ENCODE measurements around the gene MAGI2.

MAGI2 gene

DNA sequence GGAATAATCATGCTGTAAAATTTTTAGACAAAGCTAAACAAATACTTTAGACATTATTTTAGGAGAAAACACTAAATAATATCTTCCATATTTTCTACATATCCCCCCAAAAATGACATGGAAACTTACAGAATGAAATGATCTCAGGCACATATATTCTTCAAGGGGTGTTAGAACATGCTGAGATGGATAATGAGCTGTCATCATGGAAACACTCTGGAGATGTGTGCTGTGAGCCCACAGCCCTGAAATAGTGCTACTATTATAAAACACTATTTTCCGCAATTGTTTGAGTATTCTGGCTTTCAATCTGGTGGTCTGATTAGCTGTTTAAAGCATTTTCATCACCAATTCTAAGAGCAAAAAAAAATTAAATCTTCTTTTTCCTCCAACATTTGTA is 1269.2 kb downstream of the MAGI2 start:
- no peak for DNase-seq (ENCODE audit: low read depth in 2 of 2)

DNA sequence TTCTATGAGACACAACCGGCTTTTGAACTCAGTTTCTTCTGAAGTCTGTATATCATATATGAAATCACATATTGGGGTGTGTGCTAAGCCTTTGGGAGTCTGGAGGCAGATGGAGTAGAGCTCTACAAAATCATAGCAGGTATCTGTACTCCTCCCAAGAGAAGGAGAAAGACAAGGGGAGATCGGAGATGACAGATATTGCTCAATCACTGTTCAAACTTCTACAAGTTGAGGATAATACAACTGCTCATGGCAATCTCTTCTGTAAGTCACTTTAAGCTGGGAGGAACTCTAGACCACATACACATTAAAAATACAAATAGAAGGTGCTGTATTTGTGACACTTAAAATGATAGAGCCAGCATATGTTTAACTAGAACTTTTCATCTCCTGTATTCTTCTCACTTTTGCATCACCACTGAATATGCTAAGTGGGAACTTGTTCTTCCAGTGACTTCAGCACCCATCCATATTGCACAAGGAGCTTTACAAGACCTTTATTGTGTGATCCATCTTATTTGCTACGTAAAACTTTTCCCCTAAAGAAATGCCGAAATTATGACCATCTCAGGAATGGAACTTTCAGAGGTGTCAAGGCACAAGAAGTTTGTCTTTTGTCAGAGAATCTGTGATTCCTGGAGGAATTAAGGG is 1273.5 kb downstream of the MAGI2 start:
- DNase-seq (ENCODE audit: low read depth in 2 of 2) = no peak

DNA sequence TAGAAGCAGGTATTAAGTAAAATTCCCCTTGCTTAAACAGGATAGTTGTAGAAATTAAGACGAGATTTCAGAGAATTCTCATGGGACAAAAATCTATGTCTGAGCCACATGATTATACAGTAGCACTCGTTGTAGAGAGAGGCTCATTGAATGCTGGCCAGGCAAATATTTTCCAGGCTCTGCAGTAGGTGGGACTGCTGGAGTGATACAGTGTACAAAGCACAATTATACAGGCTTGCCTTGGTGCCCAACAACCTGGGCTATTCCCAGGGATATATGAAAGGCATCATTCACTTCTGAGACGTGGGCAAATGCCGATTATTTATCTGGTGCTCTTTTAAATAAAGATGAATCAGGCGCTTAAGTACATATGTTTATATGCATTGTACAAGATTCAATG is 1274.3 kb downstream of the MAGI2 start:
- no peak for DNase-seq (ENCODE audit: low read depth in 2 of 2)

DNA sequence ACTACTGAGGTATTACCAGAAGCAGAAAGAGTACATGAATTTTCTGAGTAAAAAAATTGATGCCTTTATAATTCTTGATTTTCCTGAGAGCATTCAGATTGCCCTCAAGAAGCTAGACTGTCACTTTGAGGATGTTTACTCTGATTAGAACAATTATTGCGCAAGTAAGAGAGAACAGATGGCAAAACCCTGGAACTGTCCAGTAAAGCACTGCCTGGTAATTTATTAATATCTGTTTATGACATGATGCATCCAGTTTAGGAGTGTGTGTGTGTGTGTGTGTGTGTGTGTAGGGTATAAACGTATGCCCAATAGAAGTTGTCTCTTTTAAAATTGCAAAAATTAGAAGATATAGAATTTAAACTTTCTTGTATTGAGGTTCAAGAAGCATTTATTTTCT is 1275.1 kb downstream of the MAGI2 start:
- no peak for DNase-seq (ENCODE audit: low read depth in 2 of 2)

DNA sequence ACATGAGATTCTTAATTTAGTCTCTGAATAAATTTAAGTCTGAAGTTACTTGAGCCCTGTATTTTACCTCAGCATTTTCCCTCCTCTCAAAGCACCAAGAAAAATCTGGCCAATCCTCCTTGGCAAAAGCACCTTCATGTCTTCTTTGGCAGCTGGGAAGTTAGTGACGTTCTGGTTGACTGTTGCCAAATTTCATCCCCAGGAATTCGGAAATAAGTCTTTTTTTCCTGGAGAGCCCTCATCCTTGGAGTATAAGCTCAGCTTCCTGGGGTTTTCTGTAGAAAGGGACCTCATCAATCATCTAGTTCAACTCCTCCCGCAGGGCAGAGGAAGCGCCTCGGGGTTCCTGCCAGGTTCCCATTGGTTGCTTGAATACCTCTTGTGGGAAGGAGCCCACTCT is 1277.3 kb downstream of the MAGI2 start:
- DNase-seq (ENCODE audit: low read depth in 2 of 2) = no peak

DNA sequence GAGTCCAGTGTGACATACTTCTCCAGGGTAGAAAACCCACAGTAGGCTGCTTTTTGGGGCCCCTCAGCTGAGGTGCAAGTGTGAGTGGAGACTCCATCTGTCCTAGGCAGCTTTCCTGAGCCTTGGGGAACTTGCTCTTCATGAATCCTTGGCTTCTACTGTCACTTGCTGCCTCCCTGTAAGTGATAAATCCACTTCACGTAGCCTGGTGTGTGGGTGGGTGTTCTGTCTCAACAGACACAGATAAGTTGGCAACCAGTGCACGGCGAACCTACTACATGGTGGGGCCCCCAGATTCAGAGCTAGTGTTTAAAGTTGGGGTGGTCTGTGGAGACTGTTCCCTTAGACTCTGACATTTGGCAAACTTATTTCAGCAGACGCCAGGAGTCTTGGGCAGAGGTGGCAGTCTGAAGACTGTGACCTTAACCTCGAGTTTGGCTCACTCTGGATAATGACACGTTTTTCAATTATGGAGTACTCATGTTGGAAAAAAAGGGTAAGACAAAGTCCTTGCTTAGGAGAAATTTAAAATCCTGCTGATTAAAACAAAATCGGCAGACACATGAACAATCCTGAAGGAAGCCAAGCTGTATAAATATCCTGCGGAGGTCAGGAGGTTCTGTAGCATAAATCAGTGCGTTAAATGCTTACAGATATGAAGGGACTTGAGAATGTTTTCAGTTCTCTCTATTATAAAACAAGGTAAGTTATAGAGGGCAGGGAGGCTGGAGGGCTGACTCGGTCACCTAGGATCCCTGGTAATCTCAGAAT is 1278.0 kb downstream of the MAGI2 start:
- DNase-seq (ENCODE audit: low read depth in 2 of 2) = no peak

DNA sequence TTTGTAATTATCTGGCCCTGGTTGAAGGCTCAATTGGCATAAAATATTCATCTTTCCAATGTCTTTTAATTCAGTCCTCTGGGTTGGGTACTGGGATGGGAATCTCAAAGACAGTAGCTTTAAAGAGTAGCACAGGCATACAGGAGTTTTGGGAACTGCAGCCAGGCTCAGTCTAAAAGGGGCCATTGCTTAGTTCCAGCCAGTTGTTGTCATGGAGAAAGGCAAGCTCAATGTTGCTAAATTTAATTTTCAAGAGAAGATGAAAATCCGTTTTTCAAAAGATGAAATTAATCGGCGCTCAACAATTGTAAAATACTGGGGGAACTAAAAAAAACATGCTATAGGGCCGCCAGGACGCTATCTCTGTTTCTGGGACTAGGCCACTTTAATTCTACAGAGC is 1279.8 kb downstream of the MAGI2 start:
- no peak for DNase-seq (ENCODE audit: low read depth in 2 of 2)

DNA sequence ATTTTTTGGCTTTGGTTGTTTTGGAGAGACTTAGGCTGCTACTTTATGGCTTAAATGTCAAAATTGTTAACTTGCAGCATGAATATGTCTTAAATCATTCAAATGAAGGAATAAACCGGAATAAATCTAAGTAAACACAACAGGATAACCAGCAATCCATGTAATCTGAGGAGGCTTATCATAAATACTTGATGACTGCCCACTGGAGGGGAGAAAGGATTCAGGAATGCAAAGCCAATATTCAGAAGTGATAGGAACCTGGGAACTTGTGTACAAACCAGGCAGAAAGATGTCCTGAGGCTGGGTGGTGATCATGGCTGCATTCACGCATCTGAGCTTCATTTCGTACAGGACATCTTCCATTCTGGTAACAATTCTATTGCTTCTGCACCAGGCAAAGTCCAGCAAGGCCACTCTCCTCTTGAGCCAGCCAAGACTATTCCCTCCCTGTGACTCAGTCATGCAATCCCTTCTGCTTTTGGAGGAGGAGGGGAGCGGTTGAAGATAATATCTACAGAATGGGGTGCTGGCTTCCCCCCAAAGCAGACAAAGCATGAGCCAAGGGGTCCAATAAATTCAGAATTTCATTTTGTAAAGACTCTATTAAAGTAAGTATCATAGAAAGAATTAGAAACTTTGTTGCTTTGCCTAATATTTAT is 1280.4 kb downstream of the MAGI2 start:
- DNase-seq (ENCODE audit: low read depth in 2 of 2) = no peak

DNA sequence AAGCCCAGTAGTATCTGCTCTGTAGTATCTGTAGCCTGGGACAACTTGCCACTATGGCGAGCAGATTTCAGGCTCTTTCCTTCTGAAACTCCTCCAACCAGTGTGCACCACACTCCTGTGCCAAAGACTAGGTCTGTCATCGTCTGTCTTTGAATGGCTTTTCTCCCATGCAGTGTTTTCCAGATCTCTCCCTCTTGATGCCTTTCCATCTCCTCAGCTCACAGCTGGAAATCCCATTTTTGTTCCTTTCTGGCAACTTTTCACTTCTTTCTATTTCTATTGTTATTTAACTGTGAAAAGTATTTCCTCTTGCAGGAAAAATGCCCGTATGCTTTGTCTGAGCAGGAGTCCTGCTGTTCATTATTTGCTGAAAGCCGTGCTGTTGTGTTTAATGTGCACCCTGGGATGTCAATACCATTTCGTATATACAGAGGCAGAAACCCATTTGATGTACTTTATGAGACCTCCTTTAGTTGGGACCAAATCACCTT is 1281.2 kb downstream of the MAGI2 start:
- DNase-seq (ENCODE audit: low read depth in 2 of 2) = no peak

DNA sequence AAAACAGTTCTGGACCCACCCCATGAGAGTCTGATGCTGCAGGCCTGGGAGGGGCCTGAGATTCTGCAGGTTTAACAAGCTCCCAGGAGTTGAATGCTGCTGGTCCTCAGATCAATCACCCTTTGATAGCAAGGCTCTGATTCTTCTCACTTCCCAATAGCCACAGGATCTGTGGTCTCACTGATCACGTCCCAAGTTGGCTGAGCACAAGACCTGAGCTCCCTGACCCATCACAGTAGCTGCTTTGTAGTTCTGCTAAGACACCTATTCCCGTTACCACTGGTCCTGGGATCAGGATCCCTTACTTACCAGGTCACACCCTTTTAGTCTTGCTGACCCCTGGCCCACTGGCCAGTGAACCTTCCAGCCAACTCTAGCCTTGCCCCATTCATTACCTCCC is 1282.1 kb downstream of the MAGI2 start:
- no peak for DNase-seq (ENCODE audit: low read depth in 2 of 2)

DNA sequence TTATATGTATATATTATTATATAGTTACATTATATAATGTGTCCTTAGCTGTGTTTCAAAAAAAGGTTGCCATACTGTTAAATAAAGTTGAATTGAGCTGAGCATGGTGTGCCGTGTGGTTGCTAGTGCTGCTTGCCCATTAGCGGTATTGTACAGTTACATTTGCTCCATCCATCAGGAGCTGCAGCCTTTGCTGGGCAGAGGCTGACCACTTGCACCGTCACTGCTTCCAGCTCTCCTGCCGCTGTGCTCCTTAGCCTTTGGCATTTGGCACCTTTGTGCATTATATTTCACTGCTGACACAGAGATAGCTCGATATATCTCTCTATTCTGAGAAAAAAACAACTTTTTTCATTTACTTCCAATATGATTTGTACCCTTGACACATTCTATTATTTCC is 1282.7 kb downstream of the MAGI2 start:
- no peak for DNase-seq (ENCODE audit: low read depth in 2 of 2)

DNA sequence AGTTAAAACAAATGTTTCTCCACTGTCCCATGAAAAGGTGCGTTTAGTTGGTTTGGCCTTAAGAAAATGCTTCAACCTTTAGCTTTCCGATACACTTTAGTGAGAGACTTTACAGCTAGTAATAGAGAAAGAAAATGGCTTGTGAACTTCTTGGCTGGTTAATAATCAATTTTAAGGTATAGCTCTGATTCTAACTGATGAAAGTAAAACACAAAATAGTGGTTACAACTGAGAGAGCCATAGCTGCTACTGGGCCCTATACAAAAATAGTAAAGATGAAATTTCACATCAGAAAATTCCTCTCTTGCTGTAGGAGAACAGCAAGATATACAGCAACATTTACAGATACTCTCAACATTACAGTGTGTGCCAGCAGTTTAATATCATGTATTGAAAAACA is 1283.5 kb downstream of the MAGI2 start:
- no peak for DNase-seq (ENCODE audit: low read depth in 2 of 2)

DNA sequence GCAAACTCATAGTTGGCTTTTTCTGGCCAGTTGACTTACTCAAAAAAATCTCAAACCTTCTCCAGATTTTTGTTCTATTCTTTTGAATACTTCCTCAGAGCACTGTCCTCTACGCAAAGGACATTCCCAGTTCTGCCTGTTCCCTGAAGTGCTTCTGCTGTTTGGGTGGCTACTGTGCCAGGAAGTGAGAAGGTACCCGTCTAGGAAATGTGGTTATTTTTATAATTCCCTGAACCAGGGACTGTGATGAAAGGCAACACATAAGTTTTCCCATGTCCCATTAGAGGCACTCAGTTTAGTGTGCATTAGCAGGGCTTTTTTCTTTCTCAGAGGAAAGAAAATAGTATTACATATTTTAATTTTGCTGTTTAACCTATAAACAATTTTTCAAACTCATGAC is 1284.6 kb downstream of the MAGI2 start:
- DNase-seq (ENCODE audit: low read depth in 2 of 2) = no peak

DNA sequence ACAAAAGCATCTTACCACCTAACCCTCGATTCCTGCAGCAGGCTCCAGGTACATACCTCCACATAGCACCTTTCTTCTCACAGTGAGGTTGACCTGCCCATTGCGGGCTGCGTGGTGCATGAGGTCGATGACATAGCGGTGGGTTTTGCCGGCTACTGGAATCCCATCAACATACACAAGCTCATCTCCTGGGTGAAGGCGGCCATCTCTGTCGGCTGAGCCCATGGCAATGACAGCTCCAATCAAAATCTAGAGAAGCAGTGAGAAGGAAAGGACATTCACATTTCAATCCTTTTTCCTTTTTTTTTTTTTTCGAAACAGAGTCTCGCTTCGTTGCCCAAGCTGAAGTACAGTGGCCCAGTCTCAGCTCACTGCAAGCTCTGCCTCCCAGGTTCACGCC is 1285.6 kb downstream of the MAGI2 start:
- DNase-seq (ENCODE audit: low read depth in 2 of 2) = no peak

DNA sequence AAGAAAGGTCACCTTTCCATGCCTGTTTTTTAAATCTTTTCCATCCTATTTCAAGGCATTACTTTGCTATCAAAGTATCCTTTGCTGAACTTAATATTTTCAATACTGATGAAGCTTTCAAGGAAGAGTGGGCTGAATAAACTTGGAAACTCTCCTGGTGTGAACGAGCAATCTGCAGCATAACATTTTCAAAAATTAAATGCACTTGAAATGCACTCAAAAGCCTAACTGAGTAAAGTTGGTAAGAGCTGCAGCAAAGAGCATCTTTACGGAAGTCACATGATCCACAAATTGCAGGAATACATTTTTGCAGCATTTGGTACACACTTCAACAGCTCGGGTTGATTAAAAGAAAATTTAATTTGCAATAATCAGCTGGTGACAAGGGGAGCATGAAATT is 1287.6 kb downstream of the MAGI2 start:
- no peak for DNase-seq (ENCODE audit: low read depth in 2 of 2)

DNA sequence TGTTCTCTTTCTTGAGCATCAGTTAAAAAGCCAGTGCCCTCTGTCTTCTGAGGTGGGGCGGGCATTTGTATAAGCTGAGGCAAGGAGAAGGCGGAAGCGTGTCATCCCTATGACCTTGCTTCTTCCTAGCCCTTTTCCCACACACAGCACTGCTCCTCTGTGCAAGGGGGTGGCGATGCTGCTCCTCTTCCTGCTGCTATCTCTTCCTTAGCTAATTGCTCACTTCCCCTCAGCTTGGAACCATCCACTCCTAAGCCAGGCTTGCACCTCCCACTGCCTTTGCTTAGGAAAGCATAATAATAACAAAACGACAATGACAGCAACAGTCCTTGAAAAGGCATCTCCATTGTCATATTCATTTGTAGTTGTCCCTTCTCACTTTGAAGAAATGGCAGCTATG is 1288.0 kb downstream of the MAGI2 start:
- no peak for DNase-seq (ENCODE audit: low read depth in 2 of 2)

DNA sequence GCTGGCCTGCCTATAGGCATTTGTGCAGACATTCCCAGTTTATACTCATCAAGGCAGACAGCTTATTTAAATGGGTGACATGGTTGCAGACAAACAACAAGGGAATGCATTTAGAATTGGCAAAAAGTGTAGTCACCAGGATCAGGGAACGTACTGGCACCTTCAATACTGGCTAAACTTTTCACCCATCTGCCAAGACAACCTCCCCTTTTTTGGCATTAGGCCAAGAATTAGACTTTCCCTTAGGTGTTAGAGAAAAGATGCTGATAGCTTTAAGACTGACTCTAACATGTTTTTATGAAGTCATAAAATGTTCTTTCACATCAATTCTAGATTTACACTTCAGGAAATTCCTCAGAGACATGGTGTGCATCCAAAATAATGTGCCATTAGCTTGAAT is 1289.0 kb downstream of the MAGI2 start:
- DNase-seq (ENCODE audit: low read depth in 2 of 2) = no peak

DNA sequence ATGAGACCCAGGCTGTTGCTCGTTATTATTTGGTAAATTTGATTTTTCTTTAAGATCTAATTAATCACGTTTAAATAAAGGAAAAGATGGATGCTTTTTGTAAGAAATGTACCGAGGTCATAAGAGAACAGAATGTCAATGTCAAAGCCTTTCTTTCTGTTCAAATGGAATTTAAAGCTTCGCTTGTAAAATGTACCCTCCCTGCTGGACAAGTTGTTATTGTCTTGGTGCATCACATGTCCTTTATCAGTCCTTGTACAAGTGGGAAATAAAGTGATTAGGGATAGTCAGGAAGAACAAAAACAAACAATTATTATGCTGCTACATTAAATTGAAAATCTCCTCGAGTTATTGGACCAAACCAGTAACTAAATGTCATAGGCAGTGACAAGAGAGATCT is 1291.7 kb downstream of the MAGI2 start:
- no peak for DNase-seq (ENCODE audit: low read depth in 2 of 2)

DNA sequence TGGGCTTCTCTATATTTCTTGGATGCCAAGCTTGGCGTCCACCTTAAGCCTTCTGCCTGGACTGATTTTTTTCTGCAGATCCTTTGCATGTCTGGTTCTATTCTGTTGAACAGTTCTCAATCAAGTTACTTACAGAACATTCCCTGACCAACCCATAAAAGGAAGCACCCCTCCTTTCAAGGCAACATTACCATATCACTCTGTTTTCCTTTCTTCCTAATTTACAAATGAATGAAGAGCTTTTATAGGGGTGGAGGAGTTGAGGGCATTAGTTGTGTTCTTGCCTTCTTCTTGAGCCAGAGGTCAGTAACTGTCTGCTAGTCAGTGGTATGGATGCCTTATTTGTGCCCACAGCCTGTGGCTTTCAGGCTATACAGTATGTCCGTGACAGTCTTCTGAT is 1293.9 kb downstream of the MAGI2 start:
- DNase-seq (ENCODE audit: low read depth in 2 of 2) = no peak

DNA sequence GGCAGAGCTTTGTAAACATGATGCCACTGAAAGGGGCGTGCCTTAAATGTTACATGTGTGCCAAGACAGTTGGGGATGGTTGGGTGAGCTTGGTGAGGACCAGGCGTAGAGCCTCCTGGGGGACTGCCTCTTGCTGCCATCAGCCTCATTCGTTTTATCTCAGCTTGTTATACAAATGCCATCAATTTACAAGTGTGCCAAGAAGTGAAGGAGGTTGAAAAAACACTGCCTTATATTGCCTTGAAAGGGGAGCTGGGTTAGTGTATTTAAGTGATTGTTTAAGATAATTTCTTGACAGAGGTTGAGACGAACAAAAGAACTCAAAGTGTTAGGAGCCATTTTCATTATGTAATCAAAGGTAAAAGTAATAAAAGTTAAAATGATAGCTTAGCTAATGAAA is 1300.2 kb downstream of the MAGI2 start:
- no peak for DNase-seq (ENCODE audit: low read depth in 2 of 2)

DNA sequence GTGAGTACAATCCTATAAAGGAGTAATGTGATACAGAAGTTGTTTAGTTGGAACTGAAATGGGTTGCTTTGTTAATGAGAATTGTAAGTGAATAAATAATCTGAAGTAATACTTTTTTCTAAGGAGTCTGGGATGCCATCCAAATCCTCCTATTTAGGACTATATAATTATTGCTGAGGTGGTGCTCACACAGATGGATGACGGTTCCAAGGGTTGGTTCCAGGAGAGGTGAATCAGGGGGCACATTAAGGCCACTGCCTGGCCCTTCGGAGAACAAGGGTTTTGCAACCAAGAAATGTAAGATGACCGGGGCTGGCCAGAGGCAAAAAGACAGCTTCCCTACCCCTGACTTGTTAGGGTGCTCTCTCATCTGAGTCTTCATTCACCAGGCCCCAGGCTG is 1302.2 kb downstream of the MAGI2 start:
- DNase-seq (ENCODE audit: low read depth in 2 of 2) = no peak

DNA sequence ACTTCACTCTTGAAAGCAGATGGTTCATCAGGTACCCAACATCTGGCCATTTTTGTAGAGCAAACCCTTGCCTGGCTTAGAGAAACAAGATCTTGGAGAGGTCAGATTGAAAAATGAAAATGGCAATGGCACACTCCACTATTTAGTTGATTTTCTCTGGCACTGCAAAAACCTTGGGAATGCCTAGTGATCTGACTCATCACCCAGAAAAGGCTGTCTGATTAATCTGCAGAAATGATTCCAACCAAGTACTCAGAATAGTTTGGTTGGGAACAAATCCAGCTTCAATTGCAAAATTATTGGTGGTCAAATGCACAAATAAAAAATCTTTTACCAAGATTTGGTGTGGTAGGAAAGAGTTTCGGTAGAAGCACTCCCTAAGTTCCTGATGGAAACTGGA is 1303.7 kb downstream of the MAGI2 start:
- no peak for DNase-seq (ENCODE audit: low read depth in 2 of 2)
